ENCODE results near the gene HLA-DMA.

DNA sequence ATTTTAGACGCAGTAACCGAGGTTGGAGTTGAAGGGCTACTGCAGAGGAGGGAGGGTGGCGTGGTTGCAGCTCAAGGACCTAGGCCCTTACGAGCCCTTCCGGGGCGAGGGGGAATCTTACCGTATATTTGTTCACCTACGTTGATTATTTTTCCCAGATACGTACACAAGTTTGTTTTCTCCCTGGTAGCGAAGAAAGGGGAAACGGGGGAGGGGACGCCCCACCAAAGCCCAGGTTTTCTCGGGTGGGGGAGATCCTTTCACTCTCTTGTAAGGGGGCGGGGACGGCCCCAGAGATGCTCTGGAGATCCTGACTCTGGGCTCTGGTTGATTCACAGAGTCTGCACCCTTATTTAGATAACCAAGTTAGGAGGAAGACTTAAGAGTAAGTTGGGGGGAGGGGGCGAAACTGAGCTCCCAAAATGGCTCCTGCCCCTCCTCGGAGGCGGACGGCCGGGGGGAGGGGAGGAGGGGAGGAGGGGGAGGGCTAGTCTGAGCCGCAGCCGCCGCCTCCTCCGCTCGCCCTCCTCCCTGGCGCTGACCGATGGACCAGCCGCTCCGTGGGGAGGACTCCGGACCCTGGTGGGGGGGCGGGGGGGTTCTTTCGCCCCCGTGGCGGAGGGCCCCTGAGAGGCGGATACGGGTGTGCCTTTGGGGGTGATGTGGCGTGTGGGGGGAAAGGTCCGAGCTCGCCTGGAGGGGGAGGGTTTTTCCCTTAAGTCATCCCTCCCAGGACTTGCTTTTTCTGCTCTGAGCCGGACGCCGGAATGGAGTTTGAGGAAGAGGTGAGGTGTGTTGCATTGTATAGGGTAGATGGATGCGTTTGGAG, 17.7 kb upstream of the HLA-DMA start:
- TF ChIP-seq, protein P1, sequence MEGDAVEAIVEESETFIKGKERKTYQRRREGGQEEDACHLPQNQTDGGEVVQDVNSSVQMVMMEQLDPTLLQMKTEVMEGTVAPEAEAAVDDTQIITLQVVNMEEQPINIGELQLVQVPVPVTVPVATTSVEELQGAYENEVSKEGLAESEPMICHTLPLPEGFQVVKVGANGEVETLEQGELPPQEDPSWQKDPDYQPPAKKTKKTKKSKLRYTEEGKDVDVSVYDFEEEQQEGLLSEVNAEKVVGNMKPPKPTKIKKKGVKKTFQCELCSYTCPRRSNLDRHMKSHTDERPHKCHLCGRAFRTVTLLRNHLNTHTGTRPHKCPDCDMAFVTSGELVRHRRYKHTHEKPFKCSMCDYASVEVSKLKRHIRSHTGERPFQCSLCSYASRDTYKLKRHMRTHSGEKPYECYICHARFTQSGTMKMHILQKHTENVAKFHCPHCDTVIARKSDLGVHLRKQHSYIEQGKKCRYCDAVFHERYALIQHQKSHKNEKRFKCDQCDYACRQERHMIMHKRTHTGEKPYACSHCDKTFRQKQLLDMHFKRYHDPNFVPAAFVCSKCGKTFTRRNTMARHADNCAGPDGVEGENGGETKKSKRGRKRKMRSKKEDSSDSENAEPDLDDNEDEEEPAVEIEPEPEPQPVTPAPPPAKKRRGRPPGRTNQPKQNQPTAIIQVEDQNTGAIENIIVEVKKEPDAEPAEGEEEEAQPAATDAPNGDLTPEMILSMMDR (IDR thresholded peaks at IDR 0.05), result no peak
- TF ChIP-seq POLR2A (IDR thresholded peaks at IDR 0.05) (no peak), EP300 (IDR thresholded peaks at IDR 0.05) (no peak)
